ENCODE results near the gene CREB3.
A peak's percentile ranks its signal among the peaks of the same experiment; 100 is the strongest.

CREB3 gene

GRCh38 chr9:35691757-35692301, 40.6 kb upstream of the CREB3 start:
- DNase-seq (ENCODE audit: extremely low read depth, low read depth) = no peak
- TF ChIP-seq CTCF (IDR thresholded peaks at IDR 0.05; ENCODE audit: low read depth, low read length) = no peak

GRCh38 chr9:35695943-35696401, 36.5 kb upstream of the CREB3 start:
- no peak for DNase-seq (ENCODE audit: extremely low read depth, low read depth)
- no peak for TF ChIP-seq CTCF (IDR thresholded peaks at IDR 0.05; ENCODE audit: low read depth, low read length)

- TF ChIP-seq CTCF (IDR thresholded peaks at IDR 0.05; ENCODE audit: low read depth, low read length) = peak; percentile 93
- DNase-seq (ENCODE audit: extremely low read depth, low read depth) = no peak
Observed at GRCh38 chr9:35696520-35697215, 35.8 kb upstream of the CREB3 start.

- TF ChIP-seq CTCF (IDR thresholded peaks at IDR 0.05; ENCODE audit: low read depth, low read length) = no peak
- DNase-seq (ENCODE audit: extremely low read depth, low read depth) = no peak
Observed at GRCh38 chr9:35697486-35697885, 35.0 kb upstream of the CREB3 start.

- no peak for TF ChIP-seq CTCF (IDR thresholded peaks at IDR 0.05; ENCODE audit: low read depth, low read length)
- DNase-seq (ENCODE audit: extremely low read depth, low read depth) = no peak
Observed at GRCh38 chr9:35698231-35698630, 34.2 kb upstream of the CREB3 start.

GRCh38 chr9:35700031-35700430, 32.4 kb upstream of the CREB3 start:
- no peak for DNase-seq (ENCODE audit: extremely low read depth, low read depth)
- no peak for TF ChIP-seq CTCF (IDR thresholded peaks at IDR 0.05; ENCODE audit: low read depth, low read length)

GRCh38 chr9:35700942-35701341, 31.5 kb upstream of the CREB3 start:
- no peak for TF ChIP-seq CTCF (IDR thresholded peaks at IDR 0.05; ENCODE audit: low read depth, low read length)
- DNase-seq (ENCODE audit: extremely low read depth, low read depth) = no peak

All from AG09319 (cell line).